ENCODE results near the gene DDR1.
"Not testable (repeated sequence)": the region's sequence is repeated elsewhere in the genome, so short reads cannot be mapped to it uniquely, and the experiment has no call there.

Gene DDR1

GRCh38 chr6:30896541-30896940 lies 12.2 kb downstream of the DDR1 start:
- no peak overlapping the region for H3K4me3 ChIP-seq (ENCODE audit: low read depth, low read length)
- DNase-seq (ENCODE audit: low read depth): no peak
- no peak for TF ChIP-seq CTCF (IDR thresholded peaks at IDR 0.05; ENCODE audit: insufficient read depth, low read depth, low read length, missing control alignments)

GRCh38 chr6:30897882-30898281 lies 13.6 kb downstream of the DDR1 start:
- TF ChIP-seq CTCF (IDR thresholded peaks at IDR 0.05; ENCODE audit: insufficient read depth, low read depth, low read length, missing control alignments): no peak
- DNase-seq (ENCODE audit: low read depth): no peak

GRCh38 chr6:30898750-30899360 lies 14.5 kb downstream of the DDR1 start:
- no peak for TF ChIP-seq CTCF (IDR thresholded peaks at IDR 0.05; ENCODE audit: insufficient read depth, low read depth, low read length, missing control alignments)
- no peak overlapping the region for H3K4me3 ChIP-seq (ENCODE audit: low read depth, low read length)
- no peak for DNase-seq (ENCODE audit: low read depth)

More at GRCh38 chr6:30897882-30898281, 13.6 kb downstream of the DDR1 start:
- no peak overlapping the region for H3K4me3 ChIP-seq (ENCODE audit: low read depth, low read length)

GRCh38 chr6:30900863-30901417 lies 16.6 kb downstream of the DDR1 start:
- no peak for TF ChIP-seq CTCF (IDR thresholded peaks at IDR 0.05; ENCODE audit: insufficient read depth, low read depth, low read length, missing control alignments)
- DNase-seq (ENCODE audit: low read depth): no peak

GRCh38 chr6:30901436-30901835 lies 17.1 kb downstream of the DDR1 start:
- TF ChIP-seq CTCF (IDR thresholded peaks at IDR 0.05; ENCODE audit: insufficient read depth, low read depth, low read length, missing control alignments): no peak
- no peak overlapping the region for H3K4me3 ChIP-seq (ENCODE audit: low read depth, low read length)
- DNase-seq (ENCODE audit: low read depth): no peak

More at GRCh38 chr6:30900863-30901417, 16.6 kb downstream of the DDR1 start:
- no peak overlapping the region for H3K4me3 ChIP-seq (ENCODE audit: low read depth, low read length)

- DNase-seq (ENCODE audit: low read depth); H3K4me3 ChIP-seq (ENCODE audit: low read depth, low read length): not testable (repeated sequence)
These were observed 17.9 kb downstream of the DDR1 start for GRCh38 chr6:30902196-30902595.

- TF ChIP-seq CTCF (IDR thresholded peaks at IDR 0.05; ENCODE audit: insufficient read depth, low read depth, low read length, missing control alignments): no peak
- no peak overlapping the region for H3K4me3 ChIP-seq (ENCODE audit: low read depth, low read length)
- no peak for DNase-seq (ENCODE audit: low read depth)
These were observed 18.4 kb downstream of the DDR1 start for GRCh38 chr6:30902709-30903108.

Measured in GM12865 (cell line).